SK-N-SH (cell line): Measurements from ENCODE around the gene POU3F1. TPM values are rescaled to one million over a fixed set of nuclear protein-coding genes. Genes with fewer than 3 reads are reported as not detected.

Experiments used
- CTCF ChIA-PET: fragments of 300-600, 350-600 bp; formaldehyde crosslinking; extraction: SDS; loops from one replicate; lab custom pipeline; 2021; lab: Yijun Ruan, JAX
- POLR2A ChIA-PET: fragments of 350-600 bp; sonication (Branson Sonifier 250); formaldehyde crosslinking; extraction: SDS; loops from one replicate; lab custom pipeline; 2020; ENCODE audit warnings: antibody characterized with exemption, inconsistent platforms; lab: Yijun Ruan, JAX
- DNase-seq: peaks from one replicate; pipeline ENCODE4 v3.0.0; 2012
- H2AFZ ChIP-seq: fragments of 200-600 bp; sonication (generic); 2 replicates; pipeline ENCODE4 v1.8.1; 2016; ENCODE audit warnings: antibody characterized with exemption, mild to moderate bottlenecking, low read depth
- H3F3A ChIP-seq: fragments of 200-600 bp; sonication (generic); replicated peaks from 2 replicates; pipeline ENCODE3; 2016; ENCODE audit warnings: antibody characterized with exemption, mild to moderate bottlenecking; ENCODE audit not compliant: insufficient read depth
- H3K27ac ChIP-seq, 2 experiments: fragments of 200-500 bp in 1 of 2; fragments of 200-600 bp in 1 of 2; sonication (Bioruptor generic) in 1 of 2; sonication (generic), shearing (Covaris generic) in 1 of 2; 2 replicates each; pipeline versions ENCODE4 v1.5.1 to v1.6.1; 2014 to 2016; ENCODE audit warnings: low read depth in 2 of 2, inconsistent platforms in 1 of 2, low read length in 1 of 2, mild to moderate bottlenecking in 1 of 2, mixed read lengths in 1 of 2
- H3K27me3 ChIP-seq: fragments of 200-600 bp; sonication (generic), shearing (Covaris generic); 2 replicates; pipeline ENCODE4 v1.6.1; 2016; ENCODE audit warnings: mixed run types; ENCODE audit not compliant: insufficient read depth
- H3K36me3 ChIP-seq, 2 experiments: fragments of 200-500 bp in 1 of 2; fragments of 200-600 bp in 1 of 2; sonication (Bioruptor generic) in 1 of 2; sonication (generic) in 1 of 2; replicated peaks in 1 of 2; 2 replicates each; pipeline versions ENCODE3 to v1.5.1; 2014 to 2016; ENCODE audit warnings: low read length in 1 of 2, mild to moderate bottlenecking in 1 of 2; ENCODE audit not compliant: insufficient read depth in 2 of 2, control insufficient read depth in 1 of 2
- H3K4me1 ChIP-seq, 2 experiments: fragments of 200-500 bp in 1 of 2; fragments of 200-600 bp in 1 of 2; sonication (Bioruptor generic) in 1 of 2; sonication (generic), shearing (Covaris generic) in 1 of 2; 2 replicates each; pipeline versions ENCODE4 v1.5.1 to v1.6.1; 2014 to 2016; ENCODE audit warnings: low read depth in 1 of 2, low read length in 1 of 2, mixed run types in 1 of 2; ENCODE audit not compliant: insufficient read depth in 2 of 2, control insufficient read depth in 1 of 2
- H3K4me2 ChIP-seq: fragments of 200-600 bp; sonication (generic), shearing (Covaris generic); 2 replicates; pipeline ENCODE4 v1.6.1; 2017; ENCODE audit warnings: mixed run types
- H3K4me3 ChIP-seq, 2 experiments: fragments of 200-500 bp in 1 of 2; fragments of 200-600 bp in 1 of 2; sonication (Bioruptor generic) in 1 of 2; sonication (generic), shearing (Covaris generic) in 1 of 2; 2 replicates each; pipeline versions ENCODE4 v1.5.1 to v1.8.1; 2014 to 2016; ENCODE audit warnings: low read depth in 2 of 2, inconsistent platforms in 1 of 2, low read length in 1 of 2, mild to moderate bottlenecking in 1 of 2, mixed read lengths in 1 of 2, moderate library complexity in 1 of 2
- H3K79me2 ChIP-seq: fragments of 200-600 bp; sonication (generic); 2 replicates; pipeline ENCODE4 v1.8.1; 2017; ENCODE audit warnings: mild to moderate bottlenecking; ENCODE audit not compliant: insufficient read depth
- H3K9ac ChIP-seq: fragments of 200-600 bp; sonication (generic); 2 replicates; pipeline ENCODE4 v1.6.1; 2017; ENCODE audit warnings: mixed run types
- H3K9me2 ChIP-seq: fragments of 200-600 bp; sonication (generic); 2 replicates; pipeline ENCODE4 v1.6.1; 2017; ENCODE audit warnings: mixed run types
- H3K9me3 ChIP-seq: fragments of 200-600 bp; sonication (generic); 2 replicates; pipeline ENCODE4 v1.6.1; 2017; ENCODE audit warnings: mixed run types, mild to moderate bottlenecking, moderate library complexity
- H4K20me1 ChIP-seq: fragments of 200-600 bp; sonication (generic); 2 replicates; pipeline ENCODE4 v1.6.1; 2017; ENCODE audit warnings: mild to moderate bottlenecking, mixed run types; ENCODE audit not compliant: insufficient read depth
- CTCF ChIP-seq: fragments of 200-600 bp; sonication (generic); IDR thresholded peaks from 2 replicates; pipeline ENCODE4 v1.6.1; 2017; ENCODE audit warnings: antibody characterized with exemption, mild to moderate bottlenecking, moderate library complexity
- ELF1 ChIP-seq: IDR thresholded peaks from 2 replicates; pipeline ENCODE4 v1.4.0; 2012
- EZH2phosphoT487 ChIP-seq: fragments of 200-600 bp; sonication (generic); IDR thresholded peaks from 2 replicates; pipeline ENCODE4 v1.6.1; 2017; ENCODE audit warnings: low read depth, mixed run types, mild to moderate bottlenecking, antibody characterized with exemption, moderate library complexity, borderline replicate concordance
- FOSL2 ChIP-seq: IDR thresholded peaks from 2 replicates; pipeline ENCODE4 v1.4.0; 2012; ENCODE audit warnings: low read depth, mild to moderate bottlenecking, moderate library complexity, borderline replicate concordance
- FOXJ3 ChIP-seq: sonication (generic); formaldehyde crosslinking; IDR thresholded peaks from 2 replicates; pipeline ENCODE4 v1.5.1; 2020; ENCODE audit warnings: mild to moderate bottlenecking, missing genetic modification reagents
- FOXM1 ChIP-seq: IDR thresholded peaks from 2 replicates; pipeline ENCODE4 v1.4.0; 2012; ENCODE audit warnings: low read depth, mild to moderate bottlenecking
- GABPA ChIP-seq: IDR thresholded peaks from 2 replicates; pipeline ENCODE4 v1.4.0; 2012; ENCODE audit warnings: low read depth, mild to moderate bottlenecking
- GATA2 ChIP-seq: sonication (generic); formaldehyde crosslinking; IDR thresholded peaks from 2 replicates; pipeline ENCODE4 v1.5.0; 2020; ENCODE audit warnings: mild to moderate bottlenecking, missing genetic modification reagents
- IRF3 ChIP-seq: fragments of 150-350 bp; IDR thresholded peaks from 2 replicates; pipeline ENCODE4 v1.6.1; 2016; ENCODE audit warnings: mild to moderate bottlenecking, low read depth, low read length
- MXI1 ChIP-seq: IDR thresholded peaks from 2 replicates; pipeline ENCODE4 v1.6.1; 2012; ENCODE audit warnings: mild to moderate bottlenecking, low read depth, low read length, improper control_type of control experiment
- NFIC ChIP-seq: IDR thresholded peaks from 2 replicates; pipeline ENCODE4 v1.4.0; 2012; ENCODE audit warnings: borderline replicate concordance
- NRF1 ChIP-seq: IDR thresholded peaks from 2 replicates; pipeline ENCODE4 v1.6.1; 2012; ENCODE audit warnings: low read depth, mild to moderate bottlenecking, low read length
- PBX3 ChIP-seq: IDR thresholded peaks from 2 replicates; pipeline ENCODE4; 2012
- RCOR1 ChIP-seq: fragments of 150-350 bp; IDR thresholded peaks from 2 replicates; pipeline ENCODE4 v1.6.1; 2017; ENCODE audit warnings: antibody characterized with exemption, low read length
- RXRA ChIP-seq: IDR thresholded peaks from 2 replicates; pipeline ENCODE4 v1.4.0; 2012; ENCODE audit warnings: low read depth, mild to moderate bottlenecking, borderline replicate concordance
- SIN3A ChIP-seq: IDR thresholded peaks from 2 replicates; pipeline ENCODE4 v1.6.1; 2012; ENCODE audit warnings: low read depth, mild to moderate bottlenecking, low read length, moderate library complexity, borderline replicate concordance
- TAF1 ChIP-seq: IDR thresholded peaks from 2 replicates; pipeline ENCODE4 v1.6.1; 2012; ENCODE audit warnings: low read depth, mild to moderate bottlenecking, low read length, moderate library complexity, borderline replicate concordance
- YY1 ChIP-seq: IDR thresholded peaks from 2 replicates; pipeline ENCODE4 v1.4.0; 2012; ENCODE audit warnings: low read depth, mild to moderate bottlenecking
- WGBS: methylation state at CpG from one replicate; pipeline ENCODE4 v1.1.6; 2017; ENCODE audit warnings: low lambda C conversion rate; 5-methylcytosine and 5-hydroxymethylcytosine counted together
- polyA plus RNA-seq, 3 experiments: library from polyadenylated mRNA; depleted of rRNA; stranded (reverse); fragments of >200 nt; gene quantifications; 2 replicates each; pipeline ENCODE4 v1.2.3, GENCODE V29; 2012
- TF ChIP-seq, protein P1 (sequence below): fragments of 150-350 bp; IDR thresholded peaks from 2 replicates; pipeline ENCODE4 v1.6.1; 2017; ENCODE audit warnings: antibody characterized with exemption, low read length, low read depth, borderline replicate concordance
- TF ChIP-seq, protein P2 (sequence below): IDR thresholded peaks from 2 replicates; pipeline ENCODE4 v1.6.1; 2012; ENCODE audit warnings: mild to moderate bottlenecking, low read depth, low read length, moderate library complexity

The POU3F1 gene
- polyA plus RNA-seq, 1 of the 3 experiments (the other 2 are of a cell fraction), result not detected

DNA sequence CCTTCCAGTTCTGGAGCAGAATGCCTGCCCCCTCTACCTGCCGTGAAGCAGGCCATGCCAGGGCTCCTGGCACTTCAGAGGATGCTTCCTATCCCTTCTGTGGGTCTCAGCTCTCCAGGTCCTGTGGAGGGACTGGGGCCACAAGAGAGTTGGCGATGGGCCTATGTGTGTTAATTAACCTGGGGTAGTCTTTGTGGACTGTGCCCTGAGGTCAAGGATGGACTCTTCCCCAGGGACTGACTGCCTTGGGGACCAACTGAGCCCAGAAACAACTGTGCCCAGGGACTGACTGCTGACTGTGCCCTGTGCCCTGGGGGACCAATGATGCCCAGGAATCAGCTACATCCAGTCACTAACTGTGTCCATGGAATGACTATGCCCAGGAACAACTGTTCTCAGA is 37.5 kb upstream of the POU3F1 start:
- H2AFZ ChIP-seq, result no peak overlapping the region
- no peaks in the 10 kb centered on the region for H3F3A ChIP-seq
- POLR2A ChIA-PET, result no interaction called here
- H3K9me2 ChIP-seq, result no peaks in the 10 kb centered on the region
- H3K27ac ChIP-seq, result no peak overlapping the region
- no peaks in the 10 kb centered on the region for H3K9me3 ChIP-seq
- H3K36me3 ChIP-seq, result no peaks in the 10 kb centered on the region
- TF ChIP-seq CTCF (no peak), FOXJ3 (CRISPR knock-in tag) (no peak), GATA2 (CRISPR knock-in tag) (no peak), ELF1 (no peak), RCOR1 (no peak), TAF1 (no peak), NRF1 (no peak), YY1 (no peak), GABPA (no peak), MXI1 (no peak), EZH2phosphoT487 (no peak), RXRA (no peak), SIN3A (no peak), NFIC (no peak), IRF3 (no peak), FOXM1 (no peak), FOSL2 (no peak), PBX3 (no peak)
- TF ChIP-seq, protein P1, sequence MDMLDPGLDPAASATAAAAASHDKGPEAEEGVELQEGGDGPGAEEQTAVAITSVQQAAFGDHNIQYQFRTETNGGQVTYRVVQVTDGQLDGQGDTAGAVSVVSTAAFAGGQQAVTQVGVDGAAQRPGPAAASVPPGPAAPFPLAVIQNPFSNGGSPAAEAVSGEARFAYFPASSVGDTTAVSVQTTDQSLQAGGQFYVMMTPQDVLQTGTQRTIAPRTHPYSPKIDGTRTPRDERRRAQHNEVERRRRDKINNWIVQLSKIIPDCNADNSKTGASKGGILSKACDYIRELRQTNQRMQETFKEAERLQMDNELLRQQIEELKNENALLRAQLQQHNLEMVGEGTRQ, result no peak
- TF ChIP-seq, protein P2, sequence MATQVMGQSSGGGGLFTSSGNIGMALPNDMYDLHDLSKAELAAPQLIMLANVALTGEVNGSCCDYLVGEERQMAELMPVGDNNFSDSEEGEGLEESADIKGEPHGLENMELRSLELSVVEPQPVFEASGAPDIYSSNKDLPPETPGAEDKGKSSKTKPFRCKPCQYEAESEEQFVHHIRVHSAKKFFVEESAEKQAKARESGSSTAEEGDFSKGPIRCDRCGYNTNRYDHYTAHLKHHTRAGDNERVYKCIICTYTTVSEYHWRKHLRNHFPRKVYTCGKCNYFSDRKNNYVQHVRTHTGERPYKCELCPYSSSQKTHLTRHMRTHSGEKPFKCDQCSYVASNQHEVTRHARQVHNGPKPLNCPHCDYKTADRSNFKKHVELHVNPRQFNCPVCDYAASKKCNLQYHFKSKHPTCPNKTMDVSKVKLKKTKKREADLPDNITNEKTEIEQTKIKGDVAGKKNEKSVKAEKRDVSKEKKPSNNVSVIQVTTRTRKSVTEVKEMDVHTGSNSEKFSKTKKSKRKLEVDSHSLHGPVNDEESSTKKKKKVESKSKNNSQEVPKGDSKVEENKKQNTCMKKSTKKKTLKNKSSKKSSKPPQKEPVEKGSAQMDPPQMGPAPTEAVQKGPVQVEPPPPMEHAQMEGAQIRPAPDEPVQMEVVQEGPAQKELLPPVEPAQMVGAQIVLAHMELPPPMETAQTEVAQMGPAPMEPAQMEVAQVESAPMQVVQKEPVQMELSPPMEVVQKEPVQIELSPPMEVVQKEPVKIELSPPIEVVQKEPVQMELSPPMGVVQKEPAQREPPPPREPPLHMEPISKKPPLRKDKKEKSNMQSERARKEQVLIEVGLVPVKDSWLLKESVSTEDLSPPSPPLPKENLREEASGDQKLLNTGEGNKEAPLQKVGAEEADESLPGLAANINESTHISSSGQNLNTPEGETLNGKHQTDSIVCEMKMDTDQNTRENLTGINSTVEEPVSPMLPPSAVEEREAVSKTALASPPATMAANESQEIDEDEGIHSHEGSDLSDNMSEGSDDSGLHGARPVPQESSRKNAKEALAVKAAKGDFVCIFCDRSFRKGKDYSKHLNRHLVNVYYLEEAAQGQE, result no peak
- H3K4me3 ChIP-seq, result no peak overlapping the region
- H3K4me2 ChIP-seq, result no peak overlapping the region
- H3K79me2 ChIP-seq, result no peaks in the 10 kb centered on the region
- CTCF ChIA-PET, result interaction anchor here (3.0 kb wide), 1 partner anchor 13 kb away, joined by 9 read pairs; no protein-coding TSS in a partner anchor
- DNase-seq, result no peak
- WGBS, result 0% methylated on average over 1 of the region's 2 CpGs
- H3K4me1 ChIP-seq, result no peaks in the 10 kb centered on the region
- H3K27me3 ChIP-seq, result peaks cover 23% of the 10 kb centered on the region; the same call in 1 of the 2 replicates
- H3K9ac ChIP-seq, result no peak overlapping the region
- no peaks in the 10 kb centered on the region for H4K20me1 ChIP-seq
